ENCODE data around the gene DOC2B.
"Not testable (repeated sequence)": the region's sequence is repeated elsewhere in the genome, so short reads cannot be mapped to it uniquely, and the experiment has no call there.

- TF ChIP-seq CTCF, POLR2A (IDR thresholded peaks at IDR 0.05): not testable (repeated sequence)
These were observed 46.4 kb downstream of the DOC2B start for GRCh38 chr17:135022-135421.

Measured in thyroid gland (tissue), 4 donors.